ENCODE data around the gene P3H1.

- TF ChIP-seq POLR2A (IDR thresholded peaks at IDR 0.05; ENCODE audit: low read depth) (no peak), CTCF (IDR thresholded peaks at IDR 0.05) (no peak), POLR2AphosphoS5 (IDR thresholded peaks at IDR 0.05) (no peak), EP300 (IDR thresholded peaks at IDR 0.05) (no peak)
These were observed 4.6 kb downstream of the P3H1 start for GRCh38 chr1:42762269-42762668.

Data from esophagus muscularis mucosa (tissue), 4 donors.